ENCODE measurements around the gene ICOS.

GRCh38 chr2:203925512-203926158 lies 10.9 kb upstream of the ICOS start:
- TF ChIP-seq CTCF (IDR thresholded peaks at IDR 0.05) (no peak), ZFX (IDR thresholded peaks at IDR 0.05; ENCODE audit: borderline replicate concordance) (no peak)

Data from 22Rv1 (cell line).